HG03439 (cell line): ENCODE results near the gene YJEFN3.

Source experiments
- ATAC-seq: cut with Tn5 transposase; IDR thresholded peaks from one replicate; pipeline ENCODE4 v1.9.1; 2021; ENCODE audit warnings: mild to moderate bottlenecking, moderate library complexity; ENCODE audit not compliant: unreplicated experiment

The YJEFN3 gene

DNA sequence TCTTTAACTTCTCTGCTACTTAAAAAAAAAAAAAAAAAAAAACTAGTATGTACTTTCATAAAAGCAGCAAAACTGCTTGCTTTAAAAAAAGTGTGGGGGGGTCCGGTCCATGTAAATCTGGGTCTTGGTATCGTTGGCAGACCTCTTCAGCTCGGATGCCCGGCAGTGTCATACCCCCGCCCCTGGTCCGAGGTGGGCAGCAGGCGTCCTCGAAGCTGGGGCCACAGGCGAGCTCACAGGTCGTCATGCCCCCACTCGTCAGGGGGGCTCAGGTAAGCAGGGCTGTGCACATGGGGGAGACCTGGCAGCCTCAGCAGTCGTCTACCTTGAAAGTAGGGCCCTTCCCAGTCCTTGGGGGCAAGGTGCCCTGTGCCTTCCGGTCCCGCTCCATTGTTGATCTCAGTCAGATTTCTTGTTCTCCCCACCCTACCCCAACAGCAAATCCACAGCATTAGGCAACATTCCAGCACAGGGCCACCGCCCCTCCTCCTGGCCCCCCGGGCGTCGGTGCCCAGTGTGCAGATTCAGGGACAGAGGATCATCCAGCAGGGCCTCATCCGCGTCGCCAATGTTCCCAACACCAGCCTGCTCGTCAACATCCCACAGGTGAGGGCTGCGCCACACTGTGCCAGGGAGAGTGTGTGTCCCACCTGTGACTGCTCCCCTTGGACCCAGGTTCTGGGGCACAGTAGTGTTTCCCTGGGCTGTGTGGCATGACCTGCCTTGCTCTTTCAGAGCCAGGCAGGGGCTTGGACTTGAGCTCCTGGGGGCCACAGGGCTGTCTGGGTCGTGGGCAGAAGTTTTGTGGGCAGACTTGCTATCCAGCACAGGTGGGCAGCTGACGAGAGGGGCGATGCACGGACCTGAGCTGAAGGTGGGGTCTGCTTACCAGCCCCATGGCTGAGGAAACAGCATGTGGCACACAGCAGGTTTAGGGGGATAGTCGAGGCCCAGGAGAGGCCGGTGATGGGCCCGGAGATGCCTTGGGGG is 32.8 kb upstream of the YJEFN3 start:
- ATAC-seq: no peak

DNA sequence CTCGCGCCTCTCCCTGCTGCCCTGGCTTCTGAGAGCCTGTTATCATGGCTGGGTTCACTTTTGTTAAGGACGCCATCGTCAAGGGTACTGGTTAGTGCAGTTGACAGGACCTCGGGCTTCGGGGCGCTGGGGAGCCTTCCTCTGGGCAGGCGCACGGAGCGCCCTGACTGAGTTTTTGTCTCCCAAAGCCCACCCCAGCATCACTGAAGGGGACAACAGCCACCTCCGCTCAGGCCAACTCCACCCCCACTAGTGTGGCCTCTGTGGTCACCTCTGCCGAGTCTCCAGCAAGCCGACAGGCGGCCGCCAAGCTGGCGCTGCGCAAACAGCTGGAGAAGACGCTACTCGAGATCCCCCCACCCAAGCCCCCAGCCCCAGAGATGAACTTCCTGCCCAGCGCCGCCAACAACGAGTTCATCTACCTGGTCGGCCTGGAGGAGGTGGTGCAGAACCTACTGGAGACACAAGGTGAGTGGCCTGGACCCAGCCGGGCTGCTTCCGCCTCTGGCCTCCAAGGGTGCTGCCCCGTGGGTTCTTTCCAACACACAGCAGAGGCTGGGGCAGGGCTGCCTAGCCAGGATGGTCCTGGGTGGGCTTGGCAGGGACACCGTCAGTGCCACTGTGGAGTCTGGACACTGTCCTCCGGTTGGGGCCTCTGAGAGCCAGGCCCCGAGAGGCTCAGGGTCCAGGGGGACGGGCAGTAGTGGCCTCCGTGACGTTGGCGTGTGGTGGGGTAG is 30.3 kb upstream of the YJEFN3 start:
- no peak for ATAC-seq

DNA sequence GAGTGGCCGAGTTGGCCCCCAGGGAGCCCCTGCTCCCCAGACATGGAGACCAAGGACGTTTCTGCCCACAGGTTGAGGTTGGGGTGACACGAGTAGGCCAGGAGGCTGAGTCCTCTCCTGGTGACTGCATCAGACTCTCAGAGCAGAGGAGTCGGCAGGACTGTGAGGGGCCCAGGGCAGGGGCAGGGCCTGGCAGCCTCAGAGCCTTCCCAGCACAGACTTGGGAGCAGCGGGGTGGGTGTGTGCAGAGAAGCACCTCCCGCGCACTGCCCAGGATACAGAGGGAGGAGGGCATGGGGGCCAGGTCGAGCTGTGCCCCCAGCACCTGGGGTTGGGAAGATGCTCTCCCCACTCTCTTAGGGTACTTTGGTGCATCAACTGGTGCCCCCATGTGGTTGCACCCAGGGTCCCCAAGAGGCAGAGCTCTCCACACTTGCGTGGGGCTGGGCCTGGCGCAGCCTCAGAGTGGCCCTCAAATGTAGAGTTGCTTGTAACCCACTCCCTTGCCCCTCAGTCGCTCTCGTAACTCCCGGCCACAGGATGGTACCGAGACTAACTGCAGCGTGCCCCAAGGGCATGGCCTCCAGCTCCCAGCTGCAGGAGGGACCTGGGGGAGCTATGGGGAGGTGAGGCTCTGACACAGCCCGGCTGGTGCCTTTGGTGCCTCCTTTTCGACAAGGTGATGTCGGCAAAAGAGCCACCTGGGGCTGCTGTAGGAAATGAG is 29.3 kb upstream of the YJEFN3 start:
- no peak for ATAC-seq

DNA sequence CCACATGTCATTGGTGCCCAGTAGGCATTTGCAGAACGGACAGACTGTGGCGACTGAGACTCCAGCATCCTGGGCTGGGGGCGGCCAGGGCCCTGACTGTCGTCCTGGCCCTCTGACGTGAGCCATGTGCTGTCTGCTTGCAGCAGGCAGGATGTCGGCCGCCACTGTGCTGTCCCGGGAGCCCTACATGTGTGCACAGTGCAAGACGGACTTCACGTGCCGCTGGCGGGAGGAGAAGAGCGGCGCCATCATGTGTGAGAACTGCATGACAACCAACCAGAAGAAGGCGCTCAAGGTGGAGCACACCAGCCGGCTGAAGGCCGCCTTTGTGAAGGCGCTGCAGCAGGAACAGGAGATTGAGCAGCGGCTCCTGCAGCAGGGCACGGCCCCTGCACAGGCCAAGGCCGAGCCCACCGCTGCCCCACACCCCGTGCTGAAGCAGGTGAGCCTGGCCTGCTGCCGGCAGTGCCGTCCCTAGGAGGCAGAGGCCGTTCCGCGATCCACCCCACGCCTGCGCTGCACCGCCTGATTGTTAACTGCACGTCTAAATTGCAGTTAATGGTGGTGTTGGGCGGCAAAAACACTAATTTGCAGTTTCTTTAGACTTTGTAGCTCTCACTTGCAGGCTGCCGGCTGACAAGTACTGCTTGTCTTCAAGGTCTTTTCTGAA is 27.6 kb upstream of the YJEFN3 start:
- ATAC-seq: no peak

DNA sequence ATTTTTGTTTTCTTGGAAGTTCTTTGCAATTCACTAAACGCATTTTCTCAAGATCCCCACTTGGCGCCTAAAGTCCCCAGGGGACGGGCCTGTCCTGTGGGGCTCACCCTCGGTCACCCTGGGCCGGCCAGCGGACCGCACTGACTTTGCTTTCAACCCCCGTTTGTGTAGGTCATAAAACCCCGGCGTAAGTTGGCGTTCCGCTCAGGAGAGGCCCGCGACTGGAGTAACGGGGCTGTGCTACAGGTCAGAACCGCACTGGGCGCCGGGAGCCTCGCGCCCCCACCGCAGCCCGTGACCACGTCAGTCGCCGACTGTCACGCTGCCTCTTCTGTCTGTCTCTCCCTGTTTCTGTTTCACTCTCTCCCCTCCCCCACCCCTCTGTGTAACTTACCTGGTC is 26.9 kb upstream of the YJEFN3 start:
- ATAC-seq: no peak

DNA sequence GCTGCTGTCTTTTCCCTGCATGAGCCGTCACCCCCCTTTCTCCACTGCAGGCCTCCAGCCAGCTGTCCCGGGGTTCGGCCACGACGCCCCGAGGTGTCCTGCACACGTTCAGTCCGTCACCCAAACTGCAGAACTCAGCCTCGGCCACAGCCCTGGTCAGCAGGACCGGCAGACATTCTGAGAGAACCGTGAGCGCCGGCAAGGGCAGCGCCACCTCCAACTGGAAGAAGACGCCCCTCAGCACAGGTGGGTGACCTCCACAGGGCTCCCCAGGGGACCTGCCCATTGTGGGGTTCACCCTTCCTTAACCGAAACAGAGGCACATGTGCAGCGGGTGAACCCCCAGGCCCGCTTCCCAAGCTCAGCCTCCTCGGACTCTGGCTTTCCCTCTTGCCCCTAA is 26.4 kb upstream of the YJEFN3 start:
- no peak for ATAC-seq

DNA sequence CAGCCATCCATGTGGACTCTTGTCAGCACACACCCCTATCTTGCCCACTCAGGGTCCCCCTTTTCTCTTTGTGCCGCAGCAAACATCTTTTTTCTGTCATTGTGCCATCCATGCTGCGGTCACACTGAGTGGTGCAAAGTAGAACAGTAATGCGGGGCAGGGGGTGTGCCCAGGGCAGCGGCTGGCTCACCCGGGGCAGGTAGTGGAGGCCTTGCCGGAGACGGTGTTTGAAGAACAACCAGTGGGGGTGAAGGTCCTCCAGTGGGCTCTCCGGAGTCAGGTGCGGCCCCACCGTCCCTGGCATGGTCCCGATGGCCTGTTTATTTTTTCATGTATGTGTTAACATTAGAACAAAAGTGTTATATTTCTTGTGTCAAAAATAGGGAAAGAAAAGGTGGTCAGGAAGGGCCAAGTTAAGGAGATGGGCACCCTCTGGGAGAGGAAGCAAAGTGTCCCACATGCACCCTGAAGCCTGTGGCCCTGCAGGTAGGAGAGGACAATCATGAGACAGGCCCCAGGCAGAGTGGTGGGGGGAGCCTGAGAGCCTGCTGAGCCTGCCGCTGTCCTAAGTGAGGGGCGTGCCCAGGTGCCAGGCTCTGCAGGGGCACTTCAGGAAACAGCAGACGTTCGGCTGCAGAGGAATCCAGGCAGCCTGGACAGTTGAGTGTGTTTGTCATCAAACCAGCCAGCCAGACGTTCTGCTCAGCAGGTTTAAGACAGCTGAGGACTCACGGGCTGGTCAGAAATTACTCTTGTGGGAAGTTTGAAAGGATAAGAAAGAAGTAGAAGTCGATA is 25.7 kb upstream of the YJEFN3 start:
- no peak for ATAC-seq

DNA sequence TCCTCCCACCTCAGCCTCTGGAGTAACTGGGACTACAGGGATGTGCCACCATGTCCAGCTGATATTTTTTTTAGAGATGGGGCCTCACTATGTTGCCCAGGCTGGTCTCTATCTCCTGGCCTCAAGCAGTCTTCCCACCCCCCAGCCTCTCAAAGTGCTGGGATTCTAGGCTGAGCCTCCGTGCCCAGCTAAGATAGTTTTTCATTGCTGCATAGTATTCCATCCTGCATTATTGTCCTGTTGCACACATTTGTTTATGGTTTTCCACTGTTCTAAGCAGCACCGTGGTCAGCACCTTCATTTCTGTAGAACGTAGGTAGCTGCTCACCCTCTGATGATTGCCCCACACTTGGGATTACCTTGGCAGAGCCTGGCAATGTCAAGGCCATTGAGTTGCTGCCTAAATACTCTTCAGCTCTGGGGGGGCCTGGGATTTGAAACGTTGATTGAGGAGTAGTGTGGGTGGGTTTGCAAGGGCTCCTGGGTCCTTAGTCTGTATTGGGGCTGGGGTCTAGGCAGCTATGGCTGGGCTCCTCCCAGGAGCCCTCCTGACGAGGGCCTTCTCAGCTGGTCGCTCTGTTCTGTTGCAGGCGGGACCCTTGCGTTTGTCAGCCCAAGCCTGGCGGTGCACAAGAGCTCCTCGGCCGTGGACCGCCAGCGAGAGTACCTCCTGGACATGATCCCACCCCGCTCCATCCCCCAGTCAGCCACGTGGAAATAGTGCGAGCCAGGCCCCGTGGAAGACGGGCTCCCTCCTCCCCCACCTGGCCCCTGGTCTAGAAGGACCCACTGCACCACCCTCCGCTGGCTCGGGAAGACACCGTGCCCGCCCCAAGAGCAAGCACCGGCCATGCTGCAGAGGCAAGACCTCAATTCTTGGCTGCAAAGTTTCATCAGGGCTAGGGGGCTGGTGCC is 23.7 kb upstream of the YJEFN3 start:
- ATAC-seq: no peak

DNA sequence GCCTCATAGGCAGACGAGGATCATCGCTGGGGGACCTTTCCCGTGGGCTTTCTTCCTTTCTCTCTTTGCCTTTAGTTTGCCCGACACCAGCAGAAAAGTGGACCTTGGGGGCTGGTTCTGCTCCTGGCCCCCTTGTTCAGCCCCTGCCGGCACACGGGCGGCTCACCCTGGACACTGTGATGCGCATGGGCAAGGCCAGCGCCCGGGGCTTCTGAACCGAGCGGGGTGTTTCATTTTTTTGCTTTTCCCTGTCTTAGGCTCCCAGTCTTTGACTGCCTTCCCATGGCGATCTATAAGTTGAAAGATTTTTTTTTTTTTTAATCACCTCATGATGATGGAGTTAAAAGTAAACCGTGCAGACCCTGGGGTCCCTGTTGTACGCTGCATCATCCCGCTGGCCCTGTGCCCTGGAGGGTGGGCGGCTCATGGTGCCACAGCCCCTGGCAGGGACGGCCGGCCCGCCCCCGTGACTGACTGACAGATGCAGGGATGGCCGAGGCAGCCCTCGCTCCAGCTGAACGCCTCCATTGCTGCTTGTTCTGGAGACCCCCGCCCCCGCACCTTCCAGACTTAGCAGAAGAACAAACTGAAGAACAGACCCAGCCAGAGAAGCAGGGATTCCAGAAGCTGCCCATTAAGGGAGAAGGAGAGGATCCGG is 22.9 kb upstream of the YJEFN3 start:
- no peak for ATAC-seq

DNA sequence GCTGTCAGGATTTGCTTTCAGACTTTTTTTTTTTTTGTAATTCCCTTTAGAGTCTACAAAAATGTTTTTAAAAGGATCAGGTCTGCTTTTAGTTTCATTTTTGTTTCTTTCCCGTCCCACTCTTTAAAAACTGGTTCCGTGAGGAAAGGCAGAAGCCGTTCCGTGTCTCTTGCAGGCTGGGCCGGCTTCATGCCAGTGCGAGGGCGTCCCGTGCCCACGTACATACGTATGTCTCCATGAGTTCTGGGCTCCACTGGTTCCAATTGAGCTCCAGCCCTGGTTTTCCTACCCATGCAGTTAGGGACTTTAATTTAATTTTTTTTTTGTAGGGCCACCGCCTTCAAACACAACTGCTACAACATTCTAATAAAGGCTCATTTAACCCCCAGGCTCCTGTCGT is 22.1 kb upstream of the YJEFN3 start:
- ATAC-seq: no peak

DNA sequence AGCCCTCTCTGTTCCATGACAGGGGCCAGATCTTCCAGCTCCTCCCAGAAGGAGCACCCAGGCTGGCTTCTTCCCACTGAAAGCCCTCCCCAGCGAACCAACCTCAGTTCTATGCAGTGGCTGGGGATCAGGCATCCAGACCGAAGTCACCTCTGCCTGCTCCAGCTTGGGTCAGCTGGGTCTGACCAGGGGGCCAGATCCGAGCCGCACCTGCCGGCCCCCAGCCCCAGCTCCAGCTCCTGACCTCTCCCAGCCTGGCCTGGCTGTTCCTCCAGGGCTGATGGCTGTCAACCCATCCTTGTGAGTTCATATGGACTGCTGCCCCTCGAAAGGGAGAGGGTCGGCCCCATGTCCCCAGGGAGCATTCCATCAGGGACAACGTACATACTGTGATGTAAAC is 21.4 kb upstream of the YJEFN3 start:
- ATAC-seq: no peak

DNA sequence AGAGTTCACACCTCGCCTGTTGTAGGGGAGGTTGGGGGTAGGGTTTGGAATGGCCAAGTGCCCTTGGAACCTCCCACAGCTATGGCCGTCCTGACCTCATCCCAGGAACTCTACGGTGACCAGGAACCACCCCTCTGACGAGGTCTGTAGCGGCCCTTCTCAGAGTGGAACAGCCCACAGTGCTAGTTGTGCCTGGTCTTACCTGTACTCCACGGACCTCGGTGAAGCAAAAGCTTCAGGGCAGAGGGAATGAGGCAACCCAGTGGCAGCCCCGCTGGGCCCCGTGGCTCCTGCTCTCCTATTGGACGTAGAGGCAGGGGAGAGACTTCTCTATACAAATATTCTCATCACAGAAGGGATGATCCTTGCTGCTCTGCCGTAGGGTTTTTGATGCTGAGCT is 20.5 kb upstream of the YJEFN3 start:
- ATAC-seq: no peak

DNA sequence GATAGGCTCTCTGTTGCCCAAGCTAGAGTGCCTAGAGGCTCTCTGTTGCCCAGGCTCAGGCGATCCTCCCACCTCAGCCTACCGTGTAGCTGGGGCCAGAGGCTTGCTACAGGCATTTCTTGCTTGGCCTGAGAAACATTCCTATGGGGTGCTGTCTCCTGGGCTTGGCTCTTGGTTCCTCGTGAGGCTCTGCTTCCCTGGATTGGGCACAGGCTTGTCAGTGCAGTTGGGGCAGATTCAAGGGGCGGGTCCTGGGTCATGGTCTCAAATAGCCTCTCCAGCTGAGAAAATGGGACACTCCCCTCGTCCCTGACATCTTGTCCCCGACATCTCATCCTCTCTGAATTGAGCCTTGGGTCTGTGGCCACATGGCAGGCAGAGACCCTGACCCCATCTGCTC is 18.3 kb upstream of the YJEFN3 start:
- ATAC-seq: no peak

DNA sequence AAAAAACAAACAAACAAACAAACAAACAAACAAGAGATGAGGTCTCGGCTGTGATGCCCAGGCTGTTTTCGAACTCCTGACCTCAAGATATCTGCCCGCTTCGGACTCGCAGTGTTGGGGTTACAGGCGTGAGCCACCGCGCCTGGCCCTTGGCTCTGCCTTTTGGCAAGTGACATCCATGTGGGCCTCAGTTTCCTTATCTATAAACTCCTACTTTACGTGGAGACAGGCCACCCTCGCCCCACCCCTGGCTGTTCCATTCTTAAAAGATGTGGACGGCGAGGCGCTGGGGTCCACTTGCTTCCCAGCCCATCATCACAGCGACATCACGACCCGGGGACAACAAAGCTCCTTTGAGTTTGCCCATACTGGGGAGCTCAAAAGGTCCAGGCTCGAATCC is 15.0 kb upstream of the YJEFN3 start:
- no peak for ATAC-seq

DNA sequence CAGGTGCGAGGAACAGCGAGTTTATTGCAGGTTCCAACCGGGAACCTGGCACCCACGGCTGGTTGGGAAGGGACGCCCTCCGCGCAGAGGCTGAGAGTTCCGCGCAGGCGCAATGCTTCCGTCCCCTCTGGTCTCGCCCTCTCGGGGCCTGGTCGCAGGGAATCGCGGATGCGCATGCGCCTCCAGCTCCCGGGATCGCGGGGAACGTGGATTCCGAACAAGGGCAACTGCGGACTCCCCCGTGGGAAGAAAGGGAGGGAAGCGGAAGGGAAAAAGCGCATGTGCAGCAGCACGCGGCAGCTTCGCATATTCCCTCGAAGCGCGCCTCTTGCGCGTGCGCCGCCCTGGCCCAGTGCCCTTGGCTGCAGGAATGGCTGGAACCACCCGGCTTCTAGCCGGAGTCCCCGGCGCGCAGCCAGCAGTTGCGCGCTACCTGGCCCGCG is 14.5 kb upstream of the YJEFN3 start:
- no peak for ATAC-seq

DNA sequence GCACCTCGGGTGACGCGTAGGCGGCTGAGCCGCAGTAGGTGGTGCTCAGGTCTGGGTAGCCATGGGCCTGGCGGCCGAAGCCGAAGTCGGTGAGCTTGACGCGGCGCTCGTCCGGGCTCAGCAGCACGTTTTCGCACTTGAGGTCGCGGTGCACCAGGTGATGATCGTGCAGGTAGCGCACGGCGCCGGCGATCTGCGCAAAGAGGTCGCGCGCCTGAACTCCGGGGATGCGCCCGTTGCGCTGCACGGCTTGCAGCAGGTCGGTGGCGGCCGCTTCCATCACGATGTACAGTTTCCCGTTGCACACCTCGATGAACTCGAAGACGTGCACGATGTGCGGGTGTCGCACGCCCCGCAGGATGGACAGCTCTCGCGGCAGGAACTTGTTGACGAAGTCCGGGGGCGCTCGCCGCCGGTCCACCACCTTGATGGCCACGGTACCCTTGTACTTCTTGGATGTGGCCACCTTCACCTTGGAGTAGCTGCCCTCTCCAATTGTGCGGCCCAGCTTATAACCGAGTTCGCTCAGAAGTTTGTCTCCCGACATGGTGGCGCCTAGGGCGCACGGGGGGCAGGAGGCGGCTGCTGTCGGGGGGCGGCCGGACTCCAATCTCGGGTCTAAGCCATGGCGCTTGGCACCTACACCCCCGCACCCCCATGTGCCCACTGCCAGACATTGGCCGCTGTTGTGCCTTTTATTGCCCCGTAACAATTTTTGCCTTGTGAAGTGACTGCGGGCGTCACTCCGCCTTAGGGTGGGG is 13.7 kb upstream of the YJEFN3 start, which contains the start of gene TSSK6:
TSS of gene TSSK6 (minus strand) at position 668 of the 761 bp plus-strand sequence. CDS start at position 547, 121 bp downstream.
- no peak for ATAC-seq

DNA sequence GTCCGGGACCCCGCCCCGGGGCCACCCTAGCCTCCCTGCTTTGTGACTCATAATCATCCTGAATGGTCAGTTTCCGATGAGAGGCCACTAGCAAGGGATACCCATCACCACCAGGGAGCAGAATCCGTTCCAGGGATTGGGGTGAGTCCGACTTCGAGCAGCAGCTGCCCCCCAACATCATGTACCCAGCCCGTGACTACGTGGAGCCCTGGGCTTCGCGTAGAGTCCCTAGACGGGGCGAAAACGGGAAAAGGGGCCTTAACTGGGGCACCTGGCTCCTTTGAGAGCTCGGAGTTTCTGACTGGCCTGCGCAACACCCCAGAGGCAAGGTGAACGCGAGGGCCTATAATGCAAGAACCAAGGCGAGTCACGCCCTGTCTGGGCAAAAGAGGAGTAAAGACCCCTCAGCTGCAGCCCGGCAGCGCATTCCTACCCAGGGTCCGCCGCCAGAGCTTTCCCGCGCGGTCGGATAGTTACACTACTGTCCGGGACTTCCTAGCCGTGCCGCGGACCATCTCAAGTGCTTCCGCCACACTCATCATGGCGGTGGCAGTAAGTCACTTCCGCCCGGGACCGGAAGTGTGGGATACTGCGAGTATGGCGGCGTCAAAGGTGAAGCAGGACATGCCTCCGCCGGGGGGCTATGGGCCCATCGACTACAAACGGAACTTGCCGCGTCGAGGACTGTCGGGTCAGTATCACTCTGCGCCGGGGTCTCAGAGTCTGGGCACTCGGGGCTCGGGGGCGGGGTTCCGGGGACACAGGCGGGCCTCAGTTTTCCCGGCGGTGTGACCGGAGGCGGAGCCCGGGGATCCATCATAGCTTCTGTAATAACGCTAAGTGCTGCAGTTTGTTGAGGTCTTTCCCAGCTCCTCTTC is 12.8 kb upstream of the YJEFN3 start, which contains the start of gene NDUFA13:
TSS of gene NDUFA13 (plus strand) at position 584 of the 878 bp plus-strand sequence. CDS start at position 598, 14 bp downstream.
- ATAC-seq: peak; percentile 81
